IMR-90 (cell line): ENCODE measurements around the gene MS4A18. TPM values are rescaled to one million over a fixed set of nuclear protein-coding genes. Genes with fewer than 3 reads are reported as not detected.
"Not testable (repeated sequence)": the region's sequence is repeated elsewhere in the genome, so short reads cannot be mapped to it uniquely, and the experiment has no call there.

Source experiments
- ATAC-seq: fragments of 200-7000 bp; cut with Tn5 transposase; 2 replicates; pipeline ENCODE4 v1.9.1; 2020; ENCODE audit warnings: low read depth, mild to moderate bottlenecking, moderate library complexity
- BruUV-seq: library from RNA; stranded (reverse); fragments of 400-500 nt; replicated peaks from 2 replicates; lab custom pipeline; 2021; lab: Mats Ljungman, UMichigan
- CTCF ChIA-PET: fragments of 300-600 bp; formaldehyde crosslinking; extraction: SDS; loops from one replicate; lab custom pipeline; 2021; ENCODE audit warnings: antibody characterized with exemption; lab: Yijun Ruan, JAX
- POLR2A ChIA-PET: fragments of 300-600 bp; sonication (Branson Sonifier 250); formaldehyde crosslinking; loops from one replicate; lab custom pipeline; 2022; ENCODE audit warnings: antibody characterized with exemption; ENCODE audit not compliant: unreplicated experiment; lab: Charles Lee
- DNase-seq: peaks from one replicate; pipeline ENCODE4 v3.0.0; 2013
- H2AFZ ChIP-seq: replicated peaks from 2 replicates; pipeline ENCODE3; 2013; ENCODE audit warnings: low read length, mild to moderate bottlenecking; ENCODE audit not compliant: poor library complexity
- H2AK5ac ChIP-seq: 2 replicates; pipeline ENCODE4 v1.6.1; 2013; ENCODE audit warnings: low read depth, low read length, inconsistent platforms
- H2AK9ac ChIP-seq: replicated peaks from 2 replicates; pipeline ENCODE3; 2013; ENCODE audit warnings: mild to moderate bottlenecking, low read depth, low read length, moderate library complexity; ENCODE audit not compliant: poor library complexity
- H2BK120ac ChIP-seq: 2 replicates; pipeline ENCODE4 v1.6.1; 2013; ENCODE audit warnings: low read depth, low read length, inconsistent platforms
- H2BK15ac ChIP-seq: 3 replicates; pipeline ENCODE4 v1.6.1; 2013; ENCODE audit warnings: low read depth, low read length, inconsistent platforms
- H2BK20ac ChIP-seq: 2 replicates; pipeline ENCODE4 v1.6.1; 2013; ENCODE audit warnings: low read depth, mild to moderate bottlenecking, inconsistent platforms, low read length, moderate library complexity
- H2BK5ac ChIP-seq: 2 replicates; pipeline ENCODE4 v1.6.1; 2013; ENCODE audit warnings: mild to moderate bottlenecking, low read depth, low read length, inconsistent platforms; ENCODE audit not compliant: poor library complexity, severe bottlenecking
- H3K14ac ChIP-seq: replicated peaks from 2 replicates; pipeline ENCODE4 v1.6.1; 2013; ENCODE audit warnings: low read depth, low read length, inconsistent platforms
- H3K18ac ChIP-seq: 2 replicates; pipeline ENCODE4 v1.6.1; 2013; ENCODE audit warnings: low read depth, low read length, control low read depth
- H3K23ac ChIP-seq: 2 replicates; pipeline ENCODE4 v1.6.1; 2013; ENCODE audit warnings: low read depth, low read length, inconsistent platforms
- H3K27ac ChIP-seq: 2 replicates; pipeline ENCODE4 v1.5.1; 2013; ENCODE audit warnings: mild to moderate bottlenecking, control low read depth, low read length; ENCODE audit not compliant: insufficient read depth
- H3K27me3 ChIP-seq: 2 replicates; pipeline ENCODE4 v1.6.1; 2013; ENCODE audit warnings: low read length; ENCODE audit not compliant: control insufficient read depth, insufficient read depth
- H3K36me3 ChIP-seq: 2 replicates; pipeline ENCODE4 v1.6.1; 2013; ENCODE audit warnings: low read length, mixed read lengths; ENCODE audit not compliant: control insufficient read depth, insufficient read depth
- H3K4ac ChIP-seq: 2 replicates; pipeline ENCODE4 v1.6.1; 2013; ENCODE audit warnings: low read depth, low read length, inconsistent platforms
- H3K4me1 ChIP-seq: 2 replicates; pipeline ENCODE4 v1.6.1; 2013; ENCODE audit warnings: low read length, mixed read lengths; ENCODE audit not compliant: control insufficient read depth, insufficient read depth
- H3K4me2 ChIP-seq: 2 replicates; pipeline ENCODE4 v1.6.1; 2013; ENCODE audit warnings: low read depth, mild to moderate bottlenecking, control low read depth, low read length, moderate library complexity
- H3K4me3 ChIP-seq: 2 replicates; pipeline ENCODE4 v1.5.1; 2013; ENCODE audit warnings: low read depth, mild to moderate bottlenecking, control low read depth, low read length, moderate library complexity; ENCODE audit not compliant: insufficient read depth
- H3K56ac ChIP-seq: 2 replicates; pipeline ENCODE4 v1.6.1; 2013; ENCODE audit warnings: low read length, inconsistent platforms; ENCODE audit not compliant: insufficient read depth; ENCODE audit errors: extremely low read depth
- H3K79me1 ChIP-seq, 2 experiments: 2 replicates each; pipeline ENCODE4 v1.6.1; 2013; ENCODE audit warnings: low read length in 2 of 2, inconsistent platforms in 1 of 2, low read depth in 1 of 2
- H3K9ac ChIP-seq: 2 replicates; pipeline ENCODE4 v1.6.1; 2013; ENCODE audit warnings: low read depth, low read length, control low read depth
- H3K9me1 ChIP-seq: 2 replicates; pipeline ENCODE4 v1.6.1; 2013; ENCODE audit warnings: low read length, inconsistent platforms; ENCODE audit not compliant: insufficient read depth
- H3K9me3 ChIP-seq: 2 replicates; pipeline ENCODE4 v1.6.1; 2013; ENCODE audit warnings: low read length; ENCODE audit not compliant: control insufficient read depth, insufficient read depth
- H4K20me1 ChIP-seq: 2 replicates; pipeline ENCODE4 v1.6.1; 2013; ENCODE audit warnings: low read length, inconsistent platforms; ENCODE audit not compliant: insufficient read depth
- H4K5ac ChIP-seq: 2 replicates; pipeline ENCODE4 v1.6.1; 2013; ENCODE audit warnings: mild to moderate bottlenecking, low read depth, low read length, control low read depth
- H4K8ac ChIP-seq, 2 experiments: 2 replicates each; pipeline ENCODE4 v1.6.1; 2013; ENCODE audit warnings: low read depth in 2 of 2, low read length in 2 of 2, control low read depth in 1 of 2, inconsistent platforms in 1 of 2
- H4K91ac ChIP-seq: 2 replicates; pipeline ENCODE4 v1.6.1; 2013; ENCODE audit warnings: low read depth, low read length, inconsistent platforms; ENCODE audit not compliant: insufficient read depth
- WGBS, 2 experiments: methylation state at CpG; one replicate each; pipeline versions ENCODE4 v1.1.5 to v1.1.7; 2013; ENCODE audit warnings: missing lambda C conversion rate in 2 of 2; ENCODE audit not compliant: insufficient read length in 1 of 2; ENCODE audit errors: extremely low coverage in 2 of 2; 5-methylcytosine and 5-hydroxymethylcytosine counted together
- dilution Hi-C: fragments of 300-500 bp; cut with HindIII; formaldehyde crosslinking; loops from one replicate; pipeline ENCODE4 v1.14.3; 2018; ENCODE audit warnings: low sequenced_read_pairs; ENCODE audit not compliant: unreplicated experiment
- in situ Hi-C: fragments of 300-500 bp; cut with MboI; formaldehyde crosslinking; loops from 3 replicates; pipeline ENCODE4 v1.14.3; 2019; ENCODE audit warnings: low sequenced_read_pairs, inconsistent platforms, mixed read lengths
- intact Hi-C: fragments of 100-400 bp; cut with micrococcal nuclease; formaldehyde crosslinking; loops from 2 replicates; pipeline ENCODE4 v1.10.0; 2022
- polyA plus RNA-seq, 3 experiments: library from polyadenylated mRNA; depleted of rRNA; stranded (reverse); fragments of >200 nt; gene quantifications; 2 replicates each; pipeline ENCODE4 v1.2.3, GENCODE V29; 2012; ENCODE audit warnings: low replicate concordance in 1 of 3
- total RNA-seq: library from RNA; depleted of rRNA; stranded (reverse); fragments of >200 nt; gene quantifications from 2 replicates; pipeline ENCODE4 v1.2.3, GENCODE V29; 2012

The MS4A18 gene
- total and polyA plus RNA-seq, 2 of the 4 experiments (the other 2 are of a cell fraction): not detected

DNA sequence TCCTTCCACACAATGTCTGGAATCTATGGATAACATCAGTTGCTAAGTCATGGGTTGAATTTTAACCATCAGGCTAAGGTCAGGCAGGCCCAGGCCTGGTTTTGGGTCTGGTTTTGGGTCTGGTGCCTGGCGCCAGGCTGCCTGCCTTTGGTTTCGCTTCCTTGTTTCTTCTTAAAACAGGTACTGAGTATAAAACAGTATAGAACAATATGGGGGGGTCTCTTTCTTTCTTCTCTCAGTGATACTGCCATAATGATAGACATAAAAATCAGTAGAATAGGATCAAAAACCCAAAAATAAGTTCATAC lies 40.0 kb upstream of the MS4A18 start:
- POLR2A ChIA-PET, H3K79me1 ChIP-seq, H2AK9ac ChIP-seq, H4K20me1 ChIP-seq, H3K23ac ChIP-seq, H3K4me2 ChIP-seq, H3K36me3 ChIP-seq, H3K9me3 ChIP-seq, H3K18ac ChIP-seq, H3K27ac ChIP-seq, H3K9ac ChIP-seq, H3K9me1 ChIP-seq, H4K5ac ChIP-seq, H2BK5ac ChIP-seq, intact Hi-C loops, H2AK5ac ChIP-seq, H3K56ac ChIP-seq, H4K91ac ChIP-seq, BruUV-seq, H3K4ac ChIP-seq, H3K14ac ChIP-seq, H2BK120ac ChIP-seq, H2BK20ac ChIP-seq, DNase-seq, ATAC-seq, H3K27me3 ChIP-seq, in situ Hi-C loops, CTCF ChIA-PET, H2BK15ac ChIP-seq, H3K4me1 ChIP-seq, H2AFZ ChIP-seq, H4K8ac ChIP-seq, H3K4me3 ChIP-seq, dilution Hi-C loops: not testable (repeated sequence)
- no CpG with 5 or more reads among the region's 2 CpGs for WGBS, 2 experiments
